ENCODE results near the gene IL32. TPM values are rescaled to one million over a fixed set of nuclear protein-coding genes. Genes with fewer than 3 reads are reported as not detected.

Gene IL32
- total and polyA plus RNA-seq, 2 donors (not counting 1 experiment from before 2014, with no cell fraction given) = 2.0 to 2.3 TPM

GRCh38 chr16:3035972-3036725 lies 29.3 kb upstream of the IL32 start:
- no peak overlapping the region for H3K9ac ChIP-seq (ENCODE audit: low read length)
- peaks cover 0 to 17% (median 0%) of the 10 kb centered on the region in 3 donors for H3K9me3 ChIP-seq (ENCODE audit: control extremely low read depth in 1 of 3, control insufficient read depth in 2 of 3, insufficient read depth in 1 of 3, low read length in 2 of 3)
- Mint-ChIP-seq H3K27ac (peak overlapping the region; percentile 70), H3K4me1 (peaks cover 14% of the 10 kb centered on the region), H3K4me3 (peak overlapping the region; percentile 49), H3K27me3 (peaks cover 58% of the 10 kb centered on the region), H3K9me3 (ENCODE audit: insufficient read depth) (no peaks in the 10 kb centered on the region)
- H4K20me1 ChIP-seq (ENCODE audit: control insufficient read depth, insufficient read depth, low read length, poor library complexity, severe bottlenecking) = peaks cover 8% of the 10 kb centered on the region
- H3K36me3 ChIP-seq (replicated peaks in 1 of 2; ENCODE audit: control extremely low read depth in 1 of 2, control insufficient read depth in 1 of 2, extremely low read depth in 1 of 2, insufficient read depth in 2 of 2, low read length in 1 of 2) = no peaks in the 10 kb centered on the region
- H3K79me2 ChIP-seq (ENCODE audit: control insufficient read depth, insufficient read depth, low read length) = no peaks in the 10 kb centered on the region
- ChIA-PET CTCF (interaction anchor here (5.3 kb wide), 1 partner anchor 8 kb away, joined by 35 read pairs; the partner anchor contains the start of gene MMP25), POLR2A (interaction anchor here (0.6 kb wide), 1 partner anchor 57 kb away, joined by 4 read pairs; no protein-coding TSS in a partner anchor)
- H3K4me1 ChIP-seq (ENCODE audit: control insufficient read depth in 2 of 2, insufficient read depth in 2 of 2, low read length in 2 of 2) = peaks cover 15 to 30% of the 10 kb centered on the region in 2 donors
- peak overlapping the region; percentile 38 for H2AFZ ChIP-seq (ENCODE audit: insufficient read depth, low read depth, low read length, poor library complexity, severe bottlenecking)
- no peak overlapping the region for H3K27ac ChIP-seq (ENCODE audit: low read length in 2 of 2)
- WGBS (ENCODE audit: insufficient coverage) = 3% methylated on average over 34 of the region's 40 CpGs
- TF ChIP-seq CTCF (IDR thresholded peaks at IDR 0.05) (no peak), EZH2 (IDR thresholded peaks at IDR 0.05; ENCODE audit: borderline replicate concordance, insufficient read depth, low read depth, low read length, poor library complexity, severe bottlenecking) (no peak)
- DNase-seq (no peak), ATAC-seq (ENCODE audit: low read depth) (peak; percentile 26)
- peak overlapping the region; percentile 73 for H3K4me2 ChIP-seq (replicated peaks; ENCODE audit: low read depth, low read length, poor library complexity, severe bottlenecking)
- intact Hi-C loops (cut with micrococcal nuclease) = no loop called here
- H3K4me3 ChIP-seq (ENCODE audit: control extremely low read depth in 1 of 5, extremely low read depth in 1 of 5, insufficient read depth in 1 of 5, low read depth in 2 of 5, low read length in 4 of 5) = peak overlapping the region in 4 of 5 experiments; percentile 1 to 19 (median 9)
- H3K27me3 ChIP-seq (replicated peaks in 1 of 4; ENCODE audit: control extremely low read depth in 1 of 4, control insufficient read depth in 3 of 4, insufficient read depth in 4 of 4, low read length in 3 of 4) = peaks cover 0 to 84% (median 44%) of the 10 kb centered on the region in 4 experiments

GRCh38 chr16:3036726-3037315 lies 28.6 kb upstream of the IL32 start, which contains the start of gene BICDL2:
Gene BICDL2, minus strand, starts transcription at chr16:3036944. Its CDS starts 1,448 bp downstream, at chr16:3035496.
- H3K27ac Mint-ChIP-seq = peak within 1 kb of the TSS; percentile 70
- H3K79me2 ChIP-seq (ENCODE audit: control insufficient read depth, insufficient read depth, low read length) = no peaks in the 10 kb centered on the region
- no peaks in the 10 kb centered on the region for H3K36me3 ChIP-seq (replicated peaks in 1 of 2; ENCODE audit: control extremely low read depth in 1 of 2, control insufficient read depth in 1 of 2, extremely low read depth in 1 of 2, insufficient read depth in 2 of 2, low read length in 1 of 2)
- intact Hi-C loops (cut with micrococcal nuclease) = no loop called here
- peak within 1 kb of the TSS; percentile 49 for H3K4me3 Mint-ChIP-seq
- H3K9ac ChIP-seq (ENCODE audit: low read length) = no peak within 1 kb of the TSS
- POLR2A ChIA-PET = no interaction called here
- H3K27me3 ChIP-seq (replicated peaks in 1 of 4; ENCODE audit: control extremely low read depth in 1 of 4, control insufficient read depth in 3 of 4, insufficient read depth in 4 of 4, low read length in 3 of 4) = peaks cover 0 to 77% (median 42%) of the 10 kb centered on the region in 4 experiments
- CTCF ChIA-PET = no interaction called here
- WGBS (ENCODE audit: insufficient coverage) = 6% methylated on average over 39 of the region's 44 CpGs
- no peaks in the 10 kb centered on the region for H3K9me3 Mint-ChIP-seq (ENCODE audit: insufficient read depth)
- ATAC-seq (ENCODE audit: low read depth) = no peak
- peaks cover 11% of the 10 kb centered on the region for H3K4me1 Mint-ChIP-seq
- peaks cover 3% of the 10 kb centered on the region for H4K20me1 ChIP-seq (ENCODE audit: control insufficient read depth, insufficient read depth, low read length, poor library complexity, severe bottlenecking)
- DNase-seq = no peak
- H3K4me2 ChIP-seq (replicated peaks; ENCODE audit: low read depth, low read length, poor library complexity, severe bottlenecking) = peak within 1 kb of the TSS; percentile 73
- H2AFZ ChIP-seq (ENCODE audit: insufficient read depth, low read depth, low read length, poor library complexity, severe bottlenecking) = peak within 1 kb of the TSS; percentile 38
- peaks cover 0 to 14% (median 0%) of the 10 kb centered on the region in 3 donors for H3K9me3 ChIP-seq (ENCODE audit: control extremely low read depth in 1 of 3, control insufficient read depth in 2 of 3, insufficient read depth in 1 of 3, low read length in 2 of 3)
- H3K4me1 ChIP-seq (ENCODE audit: control insufficient read depth in 2 of 2, insufficient read depth in 2 of 2, low read length in 2 of 2) = peaks cover 15 to 30% of the 10 kb centered on the region in 2 donors
- H3K27me3 Mint-ChIP-seq = peaks cover 54% of the 10 kb centered on the region
- no peak for TF ChIP-seq EZH2 (IDR thresholded peaks at IDR 0.05; ENCODE audit: borderline replicate concordance, insufficient read depth, low read depth, low read length, poor library complexity, severe bottlenecking)
- no peak within 1 kb of the TSS for H3K27ac ChIP-seq (ENCODE audit: low read length in 2 of 2)
- H3K4me3 ChIP-seq (ENCODE audit: control extremely low read depth in 1 of 5, extremely low read depth in 1 of 5, insufficient read depth in 1 of 5, low read depth in 2 of 5, low read length in 4 of 5) = peak within 1 kb of the TSS in 4 of 5 experiments; percentile 1 to 19 (median 9)
